Lower leg skin (tissue), 3 donors: Measurements from ENCODE around the gene KCNC3.

Experiments
- CTCF ChIP-seq, 3 donors: fragments of 450-650 bp; IDR thresholded peaks; one replicate each; pipeline ENCODE4 v1.5.1; 2016; ENCODE audit warnings: antibody characterized with exemption in 3 of 3, mild to moderate bottlenecking in 3 of 3, moderate library complexity in 2 of 3
- POLR2A ChIP-seq, 2 donors: fragments of 450-650 bp; IDR thresholded peaks; one replicate each; pipeline ENCODE4 v1.6.1; 2016 to 2017; ENCODE audit warnings: antibody characterized with exemption in 2 of 2, mild to moderate bottlenecking in 1 of 2, moderate library complexity in 1 of 2

GRCh38 chr19:50331221-50331993, 2.2 kb upstream of the KCNC3 start:
- TF ChIP-seq CTCF (IDR thresholded peaks at IDR 0.05) (no peak), POLR2A (IDR thresholded peaks at IDR 0.05) (no peak)
